HG03139 (cell line): ENCODE data around the gene NTM.

Experiments
- ATAC-seq: cut with Tn5 transposase; IDR thresholded peaks from one replicate; pipeline ENCODE4 v1.9.1; 2021; ENCODE audit not compliant: unreplicated experiment

The NTM gene

GRCh38 chr11:131854391-131854790 is 484.0 kb downstream of the NTM start:
- no peak for ATAC-seq

DNA sequence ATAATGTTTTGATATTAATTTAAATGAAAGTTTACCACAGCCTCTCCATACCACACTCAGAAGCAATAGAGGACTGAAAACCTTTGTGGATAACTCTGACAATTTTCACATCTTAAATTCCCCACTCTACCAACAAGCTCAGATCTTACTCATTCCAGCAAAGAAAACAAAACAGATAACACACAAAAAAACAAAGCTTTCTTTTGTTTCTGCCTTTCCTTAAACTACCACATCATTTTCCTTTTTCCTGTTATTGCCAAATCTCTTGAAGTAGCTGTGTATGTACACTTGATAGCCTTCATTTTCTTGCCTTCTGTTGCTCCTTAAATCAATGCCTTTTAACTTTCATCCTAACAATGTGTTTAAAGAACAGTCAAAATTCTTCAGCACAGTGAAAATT is 484.9 kb downstream of the NTM start:
- no peak for ATAC-seq

- ATAC-seq = no peak
These were observed 486.8 kb downstream of the NTM start for GRCh38 chr11:131857246-131857645.

DNA sequence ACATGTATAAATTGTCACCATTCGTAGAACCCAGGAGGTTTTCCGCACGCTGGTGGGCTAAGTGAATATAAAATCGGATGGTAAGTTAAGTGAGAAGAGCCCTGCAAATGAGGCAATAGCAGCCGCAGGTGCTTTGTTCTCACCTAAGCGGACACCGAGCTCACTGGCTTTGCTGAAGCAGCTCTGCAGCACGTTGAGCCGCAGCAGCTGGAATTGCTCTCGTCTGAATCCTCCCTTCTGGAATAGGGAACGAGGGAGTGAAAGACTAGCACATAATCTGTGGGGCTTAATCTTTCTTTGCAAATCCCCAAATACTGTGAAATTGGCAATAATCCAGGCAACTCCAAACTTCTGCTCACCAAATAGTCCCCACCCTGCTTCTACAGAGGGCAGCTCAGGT is 488.1 kb downstream of the NTM start:
- ATAC-seq = no peak

DNA sequence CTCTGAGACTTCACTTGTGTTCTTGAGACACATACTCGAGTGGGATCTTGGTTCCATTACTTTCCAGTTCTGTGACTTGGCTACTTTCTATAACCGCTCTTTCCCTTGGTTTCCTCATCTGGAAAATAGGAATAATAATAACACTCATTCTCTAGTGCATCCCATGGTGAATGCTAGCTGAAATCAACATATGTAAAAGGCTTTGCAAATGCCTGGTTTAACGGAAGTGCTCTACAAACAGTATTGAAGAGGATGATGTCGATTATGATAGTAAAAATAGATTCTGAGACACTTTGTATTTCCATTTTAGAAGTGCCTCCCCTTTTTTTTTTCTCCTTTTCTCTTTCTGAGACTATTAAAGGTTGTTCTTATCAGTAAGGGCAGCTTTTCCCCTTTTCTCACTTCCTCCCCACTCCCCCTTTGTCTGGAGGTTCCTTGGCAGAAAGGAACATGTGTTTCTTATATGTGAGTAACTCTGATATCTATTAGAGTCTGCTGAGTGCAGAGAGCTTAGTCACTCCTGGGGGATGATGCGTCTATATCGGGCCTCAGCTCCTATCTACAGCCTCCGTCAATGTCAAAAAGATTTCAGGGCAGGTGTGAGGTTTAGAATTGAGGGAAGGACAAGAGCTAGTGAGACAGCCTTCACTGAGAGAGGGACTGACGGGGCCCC is 489.3 kb downstream of the NTM start:
- ATAC-seq = no peak

DNA sequence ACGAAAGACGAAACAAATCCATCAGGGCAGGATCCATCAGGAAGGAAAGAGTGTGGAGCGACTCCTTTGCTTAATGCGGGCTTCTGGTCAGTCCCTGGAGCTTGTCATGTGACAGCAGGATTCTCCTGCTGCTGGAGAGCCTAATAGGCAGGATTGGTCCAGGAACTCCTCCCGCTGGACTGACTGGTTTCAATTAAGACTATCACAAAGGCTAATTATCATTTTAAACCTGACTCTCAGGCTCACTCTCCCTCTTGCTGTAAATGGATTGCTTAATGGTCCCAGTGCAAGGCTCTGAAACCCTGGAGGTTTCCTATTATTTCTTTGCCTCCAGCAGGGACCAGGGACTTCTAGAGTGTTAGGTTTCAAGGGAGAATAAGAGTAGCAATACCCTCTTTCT is 493.8 kb downstream of the NTM start:
- ATAC-seq = no peak

DNA sequence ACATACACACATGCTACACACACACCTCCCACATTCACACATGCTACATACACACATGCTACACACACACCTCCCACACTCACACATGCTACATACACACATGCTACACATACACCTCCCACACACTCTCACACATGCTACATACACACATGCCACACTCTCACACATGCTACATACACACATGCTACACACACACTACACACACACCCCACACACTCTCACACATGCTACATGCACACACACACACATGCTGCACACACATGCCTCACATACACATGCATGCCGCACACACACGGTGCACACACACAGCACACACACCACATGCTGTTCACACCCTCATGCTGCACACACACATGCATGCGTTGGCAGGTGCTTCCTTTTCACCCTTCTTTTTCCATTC is 495.4 kb downstream of the NTM start:
- ATAC-seq = no peak

GRCh38 chr11:131866535-131867400 is 496.4 kb downstream of the NTM start:
- no peak for ATAC-seq

DNA sequence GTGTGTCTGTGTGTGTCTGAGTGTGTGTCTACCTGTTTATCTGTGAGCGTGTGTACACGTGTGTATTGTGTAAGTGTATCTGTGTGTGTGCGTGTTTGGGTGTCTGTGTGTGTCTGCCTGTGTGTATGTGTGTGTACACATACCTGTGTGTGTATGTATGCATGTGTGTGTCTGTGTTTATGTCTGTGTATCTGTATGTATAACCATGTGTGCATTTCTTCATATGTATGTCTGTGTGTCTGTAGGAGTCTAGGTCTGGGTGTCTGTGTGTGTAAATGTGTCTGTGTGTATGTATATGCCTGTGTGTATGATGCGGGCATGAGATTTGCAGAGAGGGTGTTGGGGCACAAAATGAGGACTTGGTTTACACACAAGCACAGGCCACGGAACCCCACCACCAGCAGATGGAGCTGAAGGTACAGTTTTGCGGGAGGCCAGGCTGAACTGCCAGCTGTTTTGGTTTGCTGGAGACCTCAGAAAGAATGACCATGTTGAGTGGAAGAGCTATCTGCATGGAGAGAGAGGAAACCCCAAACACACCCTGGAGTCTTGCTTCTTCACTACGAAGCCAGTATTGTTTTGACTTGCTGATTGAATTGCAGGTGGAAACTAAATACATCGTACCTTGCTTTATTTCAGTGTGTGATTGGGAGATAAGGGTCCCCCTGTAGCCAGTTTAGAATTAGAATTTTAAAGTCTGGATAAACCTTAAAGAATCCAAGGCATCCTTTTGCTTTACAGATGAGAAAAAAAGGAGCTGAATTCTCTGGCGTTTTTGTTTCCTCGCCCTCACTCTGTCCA is 497.2 kb downstream of the NTM start:
- ATAC-seq = peak; percentile 60

- no peak for ATAC-seq
These were observed 498.5 kb downstream of the NTM start for GRCh38 chr11:131868629-131869507.

DNA sequence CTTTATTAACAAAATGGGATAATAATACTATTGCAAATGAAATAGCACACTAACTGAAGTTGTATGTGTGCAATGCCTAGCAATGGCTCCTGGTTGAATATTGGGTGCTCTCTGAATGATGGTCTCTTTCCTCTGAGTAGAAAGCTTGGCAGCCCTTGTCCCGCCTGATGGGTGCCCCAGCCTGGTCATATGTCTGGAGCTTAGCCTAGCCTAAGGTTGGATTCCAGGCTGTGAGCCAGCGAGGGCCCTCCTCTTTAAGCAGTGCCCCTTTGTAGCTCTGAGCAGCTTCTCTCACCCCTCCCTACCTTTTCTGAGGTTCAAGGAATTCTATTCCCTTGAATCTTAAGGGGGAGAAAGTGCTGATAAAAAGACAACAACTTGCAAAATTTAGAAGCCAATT is 499.9 kb downstream of the NTM start:
- ATAC-seq = no peak

DNA sequence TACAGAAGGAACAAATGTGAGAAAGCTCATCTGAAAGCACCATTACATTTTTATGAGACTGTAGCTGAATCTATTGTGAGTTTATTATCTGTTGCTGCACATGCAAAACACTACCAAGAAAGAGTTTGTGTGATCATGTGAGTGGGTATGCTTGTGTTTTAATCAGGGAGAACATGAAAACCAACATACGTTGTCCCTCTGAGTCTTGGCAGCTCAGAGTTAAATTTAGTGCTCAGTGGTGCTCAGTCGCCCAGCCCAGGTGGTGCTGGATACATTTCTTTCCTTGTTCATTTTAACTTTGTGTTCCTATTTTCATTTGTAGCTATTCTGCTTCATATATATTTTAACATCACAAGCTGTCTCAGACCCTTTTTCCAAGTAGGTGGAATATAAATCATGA is 500.6 kb downstream of the NTM start:
- no peak for ATAC-seq

- no peak for ATAC-seq
These were observed 503.7 kb downstream of the NTM start for GRCh38 chr11:131874070-131874469.

GRCh38 chr11:131875611-131876010 is 505.2 kb downstream of the NTM start:
- ATAC-seq = no peak

DNA sequence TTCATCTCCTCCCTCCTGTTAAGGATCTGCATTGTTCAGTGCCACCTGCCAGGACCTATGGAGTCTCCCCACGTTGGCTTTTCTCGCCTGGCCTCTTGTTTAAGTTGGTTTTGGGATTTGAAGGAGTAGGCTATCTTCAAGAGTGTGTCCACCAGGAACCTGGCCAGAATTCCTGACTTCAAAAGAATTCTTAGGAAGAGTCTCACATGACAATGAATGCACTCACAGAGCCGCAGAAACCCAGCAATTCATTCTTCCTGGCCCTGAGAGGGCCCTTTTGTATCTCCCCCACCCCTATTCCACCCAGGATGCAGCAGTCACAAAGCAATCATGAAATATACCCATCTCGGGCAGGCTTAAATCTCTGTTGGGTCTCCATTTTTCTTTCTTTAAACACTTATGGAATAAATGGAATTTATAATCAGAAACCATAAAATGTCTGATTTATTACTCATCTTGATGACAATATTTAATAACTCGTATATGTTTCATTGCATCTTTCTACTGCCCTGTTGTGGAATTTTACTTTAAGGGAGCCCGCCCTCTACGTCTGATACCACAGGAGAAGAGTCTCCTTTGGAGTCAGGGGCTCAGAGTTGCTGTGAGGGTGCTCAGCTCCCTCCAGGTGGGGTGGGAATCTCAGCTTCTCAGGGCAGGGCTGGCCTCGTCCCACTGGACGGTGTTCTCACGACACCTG is 507.0 kb downstream of the NTM start:
- no peak for ATAC-seq

GRCh38 chr11:131880316-131880715 is 509.9 kb downstream of the NTM start:
- no peak for ATAC-seq

GRCh38 chr11:131880976-131881375 is 510.6 kb downstream of the NTM start:
- no peak for ATAC-seq

GRCh38 chr11:131883332-131883731 is 512.9 kb downstream of the NTM start:
- no peak for ATAC-seq

- peak; percentile 61 for ATAC-seq
These were observed 514.2 kb downstream of the NTM start for GRCh38 chr11:131884461-131885073.

DNA sequence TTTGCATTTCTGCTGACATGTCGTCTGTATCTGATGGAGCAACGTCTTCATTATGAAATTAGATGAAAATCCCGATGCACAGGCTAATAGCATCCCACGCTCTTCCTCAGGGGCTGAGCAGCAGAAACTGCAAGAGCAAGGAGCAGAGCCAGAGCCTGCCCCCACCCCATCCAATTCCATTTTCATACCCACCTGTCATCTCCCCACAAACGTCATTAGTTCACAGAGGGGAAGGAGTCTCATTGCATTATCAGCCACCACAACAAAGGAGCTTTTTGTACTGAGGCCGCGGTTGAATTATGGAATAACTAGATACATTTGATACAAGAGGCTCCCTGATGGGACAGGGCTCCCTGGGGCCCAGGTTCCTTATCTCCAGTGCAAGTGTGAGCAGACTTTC is 515.0 kb downstream of the NTM start:
- ATAC-seq = no peak
